Gastrocnemius medialis (tissue), 4 donors: ENCODE data around the gene CDH23.

Source experiments
- CTCF ChIP-seq, 5 experiments: fragments of 450-650 bp in 3 of 5; fragments of 200-600 bp in 2 of 5; sonication (generic) in 2 of 5; IDR thresholded peaks in 4 of 5; conservative IDR thresholded peaks in 1 of 5; 1 replicate in 4 of 5; 2 replicates in 1 of 5; pipeline ENCODE4 v1.5.1; 2016 to 2019; ENCODE audit warnings: antibody characterized with exemption in 5 of 5, mild to moderate bottlenecking in 3 of 5, moderate library complexity in 3 of 5
- POLR2A ChIP-seq, 2 donors: fragments of 450-650 bp; IDR thresholded peaks; one replicate each; pipeline ENCODE4 v1.6.1; 2017; ENCODE audit warnings: antibody characterized with exemption in 2 of 2, mild to moderate bottlenecking in 2 of 2, moderate library complexity in 2 of 2

GRCh38 chr10:71409516-71410104 is 12.9 kb downstream of the CDH23 start:
- TF ChIP-seq CTCF (IDR thresholded peaks at IDR 0.05 in 4 of 5, conservative IDR thresholded peaks at IDR 0.05 in 1 of 5) = no peak
- TF ChIP-seq POLR2A (IDR thresholded peaks at IDR 0.05) = no peak
